Anterior cingulate cortex (tissue), 58 donors: Measurements from ENCODE around the gene NPIPA1.
"Not testable (repeated sequence)": the region's sequence is repeated elsewhere in the genome, so short reads cannot be mapped to it uniquely, and the experiment has no call there.

Experiments
- DNase-seq, 58 donors: peaks; one replicate each; lab custom pipeline; 2025; lab: John Stamatoyannopoulos, UW

Gene NPIPA1

GRCh38 chr16:14929176-14929575 lies 8.1 kb upstream of the NPIPA1 start:
- DNase-seq: not testable (repeated sequence)

GRCh38 chr16:14930246-14930645 lies 7.0 kb upstream of the NPIPA1 start:
- DNase-seq: not testable (repeated sequence)

GRCh38 chr16:14930971-14931370 lies 6.3 kb upstream of the NPIPA1 start:
- DNase-seq: not testable (repeated sequence)

- not testable (repeated sequence) for DNase-seq
Observed at GRCh38 chr16:14932581-14933375, 4.5 kb upstream of the NPIPA1 start.

GRCh38 chr16:14937994-14938393 lies 751 bp downstream of the NPIPA1 start:
- DNase-seq: not testable (repeated sequence)

GRCh38 chr16:14942686-14943085 lies 5.4 kb downstream of the NPIPA1 start:
- DNase-seq: not testable (repeated sequence)

- DNase-seq: peak in 3 of 58 donors; percentile 13 to 20 (median 15)
Observed at GRCh38 chr16:14955546-14956231, 18.4 kb downstream of the NPIPA1 start.

GRCh38 chr16:14957576-14958322 lies 20.5 kb downstream of the NPIPA1 start:
- DNase-seq: peak in 1 of 58 donors; percentile 21

- no peak for DNase-seq
Observed at GRCh38 chr16:14958323-14958600, 21.0 kb downstream of the NPIPA1 start.

GRCh38 chr16:14958970-14959369 lies 21.7 kb downstream of the NPIPA1 start:
- peak in 3 of 58 donors; percentile 5 to 20 (median 10) for DNase-seq

GRCh38 chr16:14961405-14962186 lies 24.4 kb downstream of the NPIPA1 start:
- no peak for DNase-seq

GRCh38 chr16:14963281-14964173 lies 26.3 kb downstream of the NPIPA1 start:
- no peak for DNase-seq

- no peak for DNase-seq
Observed at GRCh38 chr16:14965328-14965727, 28.1 kb downstream of the NPIPA1 start.

GRCh38 chr16:14969795-14970194 lies 32.6 kb downstream of the NPIPA1 start:
- not testable (repeated sequence) for DNase-seq

- not testable (repeated sequence) for DNase-seq
Observed at GRCh38 chr16:14971621-14972228, 34.5 kb downstream of the NPIPA1 start.

GRCh38 chr16:14973785-14974322 lies 36.6 kb downstream of the NPIPA1 start:
- DNase-seq: not testable (repeated sequence)

- not testable (repeated sequence) for DNase-seq
Observed at GRCh38 chr16:14974331-14974655, 37.0 kb downstream of the NPIPA1 start.

GRCh38 chr16:14974656-14975417 lies 37.6 kb downstream of the NPIPA1 start, which contains the start of gene PDXDC1:
Gene PDXDC1, plus strand, starts transcription at chr16:14975026. Its CDS starts 174 bp downstream, at chr16:14975200.
- peak; percentile 37 to 95 (median 84) for DNase-seq
